Mammary epithelial cell (primary cell): ENCODE data around the gene CACNB1.

Experiments used
- CTCF ChIP-seq, 2 donors: IDR thresholded peaks in 1 of 2; conservative IDR thresholded peaks in 1 of 2; 2 replicates each; pipeline ENCODE4 v1.5.1; 2011 to 2012; ENCODE audit warnings: inconsistent platforms in 2 of 2, low read length in 2 of 2, mild to moderate bottlenecking in 2 of 2, control low read depth in 1 of 2, low read depth in 1 of 2; ENCODE audit not compliant: insufficient read depth in 1 of 2; ENCODE audit errors: extremely low read depth in 1 of 2
- EZH2 ChIP-seq: IDR thresholded peaks from 2 replicates; pipeline ENCODE4 v1.6.1; 2012; ENCODE audit warnings: low read length, inconsistent platforms, borderline replicate concordance

GRCh38 chr17:39167476-39167875 is 30.0 kb downstream of the CACNB1 start:
- TF ChIP-seq CTCF (conservative IDR thresholded peaks at IDR 0.05 in 1 of 2, IDR thresholded peaks at IDR 0.05 in 1 of 2; ENCODE audit: extremely low read depth in 1 of 2, insufficient read depth in 1 of 2, low read depth in 1 of 2, low read length in 2 of 2), result no peak
- TF ChIP-seq EZH2, result no peak
